NCI-H1092 treated with DMSO at 0.1 percent for 48 hours (cell line): ENCODE results near the gene ADAM19.

Experiments used
- DNase-seq: peaks from one replicate; lab custom pipeline; 2025; lab: John Stamatoyannopoulos, UW

The ADAM19 gene

GRCh38 chr5:157575381-157576020, at the start of gene ADAM19:
Gene ADAM19, minus strand, starts transcription at chr5:157575775. Its CDS starts 79 bp downstream, at chr5:157575696.
- peak; percentile 39 for DNase-seq

- no peak for DNase-seq
Measured at GRCh38 chr5:157624144-157624543, 48.6 kb upstream of the ADAM19 start.

- no peak for DNase-seq
Measured at GRCh38 chr5:157620776-157621175, 45.2 kb upstream of the ADAM19 start.

GRCh38 chr5:157618191-157618765, 42.7 kb upstream of the ADAM19 start:
- no peak for DNase-seq

- no peak for DNase-seq
Measured at GRCh38 chr5:157616785-157617184, 41.2 kb upstream of the ADAM19 start.

GRCh38 chr5:157613385-157614245, 38.0 kb upstream of the ADAM19 start:
- no peak for DNase-seq

- DNase-seq, result no peak
Measured at GRCh38 chr5:157612581-157612980, 37.0 kb upstream of the ADAM19 start.

- DNase-seq, result peak; percentile 3
Measured at GRCh38 chr5:157611571-157612476, 36.2 kb upstream of the ADAM19 start.

- DNase-seq, result no peak
Measured at GRCh38 chr5:157610990-157611389, 35.4 kb upstream of the ADAM19 start.

- no peak for DNase-seq
Measured at GRCh38 chr5:157608972-157609565, 33.5 kb upstream of the ADAM19 start.

GRCh38 chr5:157607371-157608161, 32.0 kb upstream of the ADAM19 start:
- no peak for DNase-seq

- no peak for DNase-seq
Measured at GRCh38 chr5:157606046-157606445, 30.5 kb upstream of the ADAM19 start.

GRCh38 chr5:157603333-157604190, 28.0 kb upstream of the ADAM19 start:
- no peak for DNase-seq

- DNase-seq, result no peak
Measured at GRCh38 chr5:157602505-157602904, 26.9 kb upstream of the ADAM19 start.

GRCh38 chr5:157600252-157600651, 24.7 kb upstream of the ADAM19 start:
- DNase-seq, result no peak

- DNase-seq, result no peak
Measured at GRCh38 chr5:157599565-157599964, 24.0 kb upstream of the ADAM19 start.

- no peak for DNase-seq
Measured at GRCh38 chr5:157598350-157598936, 22.9 kb upstream of the ADAM19 start.

- no peak for DNase-seq
Measured at GRCh38 chr5:157597277-157597676, 21.7 kb upstream of the ADAM19 start.

- DNase-seq, result no peak
Measured at GRCh38 chr5:157596487-157596886, 20.9 kb upstream of the ADAM19 start.
